Testis (tissue), 3 donors: Measurements from ENCODE around the gene UBE3C. TPM values are rescaled to one million over a fixed set of nuclear protein-coding genes. Genes with fewer than 3 reads are reported as not detected.

ENCODE experiments used
- DNase-seq: peaks from one replicate; pipeline ENCODE4 v3.0.0-alpha.2; 2019
- H3K27ac ChIP-seq, 2 donors: fragments of 200-600 bp; sonication (generic); one replicate each; pipeline ENCODE4 v1.5.1; 2019
- H3K27me3 ChIP-seq: fragments of 200-600 bp; sonication (generic); one replicate; pipeline ENCODE4 v1.5.1; 2019
- H3K36me3 ChIP-seq: fragments of 200-600 bp; sonication (generic); one replicate; pipeline ENCODE4 v1.5.1; 2017; ENCODE audit warnings: low read depth; ENCODE audit errors: missing control alignments
- H3K4me1 ChIP-seq: fragments of 200-600 bp; sonication (generic); one replicate; pipeline ENCODE4 v1.5.1; 2019
- H3K4me3 ChIP-seq, 2 donors: fragments of 200-600 bp; sonication (generic); one replicate each; pipeline ENCODE4 v1.5.1; 2017 to 2019
- H3K9me3 ChIP-seq: fragments of 200-600 bp; sonication (generic); one replicate; pipeline ENCODE4 v1.5.1; 2017
- POLR2A ChIP-seq: fragments of 450-650 bp; IDR thresholded peaks from one replicate; pipeline ENCODE4 v1.6.1; 2017; ENCODE audit warnings: antibody characterized with exemption, mild to moderate bottlenecking, moderate library complexity
- WGBS, 2 donors: methylation state at CpG; one replicate each; pipeline ENCODE4 v1.1.5; 2018; 5-methylcytosine and 5-hydroxymethylcytosine counted together
- intact Hi-C: fragments of 100-400 bp; cut with DNase I; formaldehyde crosslinking; loops from one replicate; pipeline ENCODE4 v1.15.1; 2023; ENCODE audit warnings: low total_unique reads
- polyA plus RNA-seq: library from polyadenylated mRNA; stranded (reverse); fragments of 350-450 nt; fragmentation: Illumina TruSeq; extraction: RNeasy Lipid Tissue Mini Kit (QIAGEN cat#74804); gene quantifications from one replicate; pipeline ENCODE4 v1.2.3, GENCODE V29; 2014; ENCODE audit warnings: low read depth, low replicate concordance; ENCODE audit not compliant: insufficient read depth
- total RNA-seq, 2 donors: library from RNA; depleted of rRNA; stranded (reverse); fragments of >200 nt; gene quantifications; one replicate each; pipeline ENCODE4 v1.2.3, GENCODE V29; 2016
- TF ChIP-seq, protein P1 (sequence below), 3 experiments: fragments of 450-650 bp in 2 of 3; fragments of 200-600 bp in 1 of 3; sonication (generic) in 1 of 3; IDR thresholded peaks; one replicate each; pipeline ENCODE4 v1.5.1; 2016 to 2019; ENCODE audit warnings: antibody characterized with exemption in 3 of 3, mild to moderate bottlenecking in 2 of 3, moderate library complexity in 1 of 3

The UBE3C gene
- total and polyA plus RNA-seq, 3 donors from 2014 or later, result 69.4 to 95.9 (median 86.0) TPM

DNA sequence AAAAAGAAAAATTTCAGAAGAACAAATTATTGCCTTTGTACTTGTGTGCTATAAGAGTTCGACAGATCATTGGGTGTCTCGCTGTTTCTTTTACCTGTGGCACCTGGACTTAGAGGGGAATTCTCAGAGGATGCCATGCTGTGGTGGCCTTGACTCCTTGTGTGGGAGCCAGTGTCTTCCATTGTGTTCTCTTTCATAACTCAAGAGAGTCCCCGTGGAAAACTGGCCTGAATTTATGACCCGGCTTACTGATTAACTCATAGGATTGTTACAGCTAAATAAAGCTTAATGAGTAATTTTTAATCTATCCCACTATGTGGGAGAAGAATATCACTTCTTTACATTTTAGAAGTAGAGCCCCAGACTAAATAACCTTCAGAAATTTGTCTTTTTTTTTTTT, 54.5 kb downstream of the UBE3C start:
- H3K27ac ChIP-seq, result no peak overlapping the region
- no peak for TF ChIP-seq POLR2A
- TF ChIP-seq, protein P1, sequence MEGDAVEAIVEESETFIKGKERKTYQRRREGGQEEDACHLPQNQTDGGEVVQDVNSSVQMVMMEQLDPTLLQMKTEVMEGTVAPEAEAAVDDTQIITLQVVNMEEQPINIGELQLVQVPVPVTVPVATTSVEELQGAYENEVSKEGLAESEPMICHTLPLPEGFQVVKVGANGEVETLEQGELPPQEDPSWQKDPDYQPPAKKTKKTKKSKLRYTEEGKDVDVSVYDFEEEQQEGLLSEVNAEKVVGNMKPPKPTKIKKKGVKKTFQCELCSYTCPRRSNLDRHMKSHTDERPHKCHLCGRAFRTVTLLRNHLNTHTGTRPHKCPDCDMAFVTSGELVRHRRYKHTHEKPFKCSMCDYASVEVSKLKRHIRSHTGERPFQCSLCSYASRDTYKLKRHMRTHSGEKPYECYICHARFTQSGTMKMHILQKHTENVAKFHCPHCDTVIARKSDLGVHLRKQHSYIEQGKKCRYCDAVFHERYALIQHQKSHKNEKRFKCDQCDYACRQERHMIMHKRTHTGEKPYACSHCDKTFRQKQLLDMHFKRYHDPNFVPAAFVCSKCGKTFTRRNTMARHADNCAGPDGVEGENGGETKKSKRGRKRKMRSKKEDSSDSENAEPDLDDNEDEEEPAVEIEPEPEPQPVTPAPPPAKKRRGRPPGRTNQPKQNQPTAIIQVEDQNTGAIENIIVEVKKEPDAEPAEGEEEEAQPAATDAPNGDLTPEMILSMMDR (IDR thresholded peaks at IDR 0.05), result no peak
- H3K36me3 ChIP-seq, result no peaks in the 10 kb centered on the region
- no peaks in the 10 kb centered on the region for H3K27me3 ChIP-seq
- no peak overlapping the region for H3K4me3 ChIP-seq
- 72 to 75% methylated on average over 4 of the region's 4 CpGs for WGBS, 2 donors
- intact Hi-C loops, result no loop called here
- DNase-seq, result no peak
- no peaks in the 10 kb centered on the region for H3K9me3 ChIP-seq
- no peaks in the 10 kb centered on the region for H3K4me1 ChIP-seq

DNA sequence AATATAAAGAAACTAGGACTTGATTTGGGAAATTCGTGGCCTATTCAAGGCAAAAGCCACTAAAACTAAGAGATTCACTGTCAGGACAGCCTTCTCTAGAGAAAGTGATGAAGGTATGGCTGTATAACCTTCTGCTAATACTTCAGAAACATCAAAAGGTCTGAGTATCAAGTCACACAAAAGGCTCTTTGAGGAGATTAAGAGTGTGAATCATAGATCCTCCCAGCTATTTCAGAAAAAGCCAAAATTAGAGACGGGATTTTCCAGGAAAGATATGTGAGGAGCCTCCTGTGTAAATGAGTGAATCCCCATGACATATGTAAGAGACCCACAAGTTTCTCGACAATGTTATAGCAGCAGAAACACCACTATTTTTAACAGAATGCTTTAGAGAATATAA, 56.2 kb downstream of the UBE3C start:
- H3K36me3 ChIP-seq, result no peaks in the 10 kb centered on the region
- intact Hi-C loops, result no loop called here
- TF ChIP-seq, protein P1 (IDR thresholded peaks at IDR 0.05), result no peak
- no peak for TF ChIP-seq POLR2A
- no peaks in the 10 kb centered on the region for H3K9me3 ChIP-seq
- H3K4me3 ChIP-seq, result no peak overlapping the region
- no peaks in the 10 kb centered on the region for H3K27me3 ChIP-seq
- no peak overlapping the region for H3K27ac ChIP-seq
- no peak for DNase-seq
- WGBS, 2 donors, result 82 to 90% methylated on average over 3 of the region's 3 CpGs
- no peaks in the 10 kb centered on the region for H3K4me1 ChIP-seq

DNA sequence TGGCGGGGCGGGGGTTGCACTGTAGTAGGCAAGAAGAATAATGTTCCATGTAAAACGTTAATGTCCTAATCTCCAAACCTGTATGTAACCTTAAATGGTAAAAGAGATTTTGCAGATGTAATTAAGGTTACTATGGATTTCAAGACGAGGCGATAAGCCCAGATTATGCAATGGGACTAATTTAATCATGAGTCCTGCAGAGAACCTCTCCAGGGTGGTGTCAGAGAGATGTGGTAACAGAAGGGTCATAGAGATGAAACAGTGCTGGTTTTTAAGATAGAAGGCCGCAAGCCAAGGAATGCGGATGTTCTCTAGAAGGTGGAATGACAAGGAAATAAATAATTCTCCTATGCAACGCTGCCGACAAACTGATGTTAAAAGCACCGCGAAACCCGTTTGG, 57.1 kb downstream of the UBE3C start:
- no peaks in the 10 kb centered on the region for H3K36me3 ChIP-seq
- no peak for TF ChIP-seq POLR2A
- TF ChIP-seq, protein P1 (IDR thresholded peaks at IDR 0.05), result no peak
- 90 to 94% methylated on average over 12 of the region's 12 CpGs for WGBS, 2 donors
- no peak for DNase-seq
- no peaks in the 10 kb centered on the region for H3K27me3 ChIP-seq
- no peak overlapping the region for H3K27ac ChIP-seq
- no peak overlapping the region for H3K4me3 ChIP-seq
- H3K4me1 ChIP-seq, result no peaks in the 10 kb centered on the region
- no peaks in the 10 kb centered on the region for H3K9me3 ChIP-seq
- intact Hi-C loops, result no loop called here

DNA sequence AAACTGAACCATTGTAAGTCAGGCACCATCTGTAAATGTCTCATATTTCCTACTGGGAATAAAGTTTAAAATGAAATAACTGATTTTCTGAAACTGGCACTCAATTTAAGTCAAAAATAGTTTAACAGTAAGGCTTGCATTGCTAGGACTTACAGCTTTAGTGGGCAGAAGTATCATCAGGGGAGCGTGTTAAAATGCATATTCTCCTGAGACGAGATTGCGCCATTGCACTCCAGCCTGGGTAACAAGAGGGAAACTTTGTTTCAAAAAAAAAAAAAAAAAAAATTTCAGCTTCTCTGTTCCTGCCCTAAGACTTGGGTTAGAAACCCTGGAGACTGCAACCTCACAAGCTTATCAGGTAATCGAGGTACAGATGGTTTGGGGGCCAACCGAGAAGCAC, 65.4 kb downstream of the UBE3C start:
- no peak for DNase-seq
- intact Hi-C loops, result no loop called here
- H3K36me3 ChIP-seq, result no peaks in the 10 kb centered on the region

DNA sequence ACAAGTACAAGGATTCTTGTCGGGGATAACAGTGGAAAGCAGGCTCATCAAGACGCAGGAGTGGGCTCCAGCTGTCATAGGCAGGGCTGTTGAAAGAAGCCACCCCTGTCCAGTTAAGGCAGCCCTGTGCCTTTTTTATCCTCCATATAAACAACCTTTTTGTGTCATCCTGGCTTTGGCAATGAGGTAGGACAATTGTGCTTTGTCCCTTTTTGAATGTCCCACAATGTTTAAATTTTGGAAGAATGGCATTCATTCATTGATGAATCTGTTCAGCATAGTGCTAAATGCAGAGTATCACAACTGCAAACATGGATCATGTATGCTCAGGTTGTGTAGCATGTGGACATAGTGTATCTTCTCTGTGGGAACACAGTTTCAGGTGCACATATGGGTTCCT, 66.7 kb downstream of the UBE3C start:
- no peak for DNase-seq
- Histone ChIP-seq H3K4me1 (no peaks in the 10 kb centered on the region), H3K27ac (no peak overlapping the region), H3K36me3 (no peaks in the 10 kb centered on the region), H3K27me3 (no peaks in the 10 kb centered on the region), H3K4me3 (no peak overlapping the region), H3K9me3 (no peaks in the 10 kb centered on the region)
- 85 to 93% methylated on average over 2 of the region's 2 CpGs for WGBS, 2 donors
- no peak for TF ChIP-seq POLR2A
- TF ChIP-seq, protein P1 (IDR thresholded peaks at IDR 0.05), result no peak
- intact Hi-C loops, result no loop called here

More for the DNA sequence above, 65.4 kb downstream of the UBE3C start:
- no peaks in the 10 kb centered on the region for H3K27me3 ChIP-seq
- no peak overlapping the region for H3K27ac ChIP-seq
- TF ChIP-seq POLR2A, result no peak
- TF ChIP-seq, protein P1 (IDR thresholded peaks at IDR 0.05), result no peak
- H3K4me3 ChIP-seq, result no peak overlapping the region
- H3K9me3 ChIP-seq, result no peaks in the 10 kb centered on the region
- WGBS, 2 donors, result 65 to 85% methylated on average over 5 of the region's 5 CpGs
- H3K4me1 ChIP-seq, result no peaks in the 10 kb centered on the region
